HEK293 (cell line): ENCODE results near the gene SLC6A3.

Experiments
- CTCF ChIA-PET: fragments of 350-600 bp; formaldehyde crosslinking; extraction: SDS; loops from one replicate; lab custom pipeline; 2021; ENCODE audit warnings: antibody characterized with exemption; lab: Yijun Ruan, JAX
- POLR2A ChIA-PET: fragments of 300-600 bp; formaldehyde crosslinking; extraction: SDS; loops from one replicate; lab custom pipeline; 2020; ENCODE audit warnings: antibody characterized with exemption, inconsistent platforms; lab: Yijun Ruan, JAX
- H3K27ac ChIP-seq: fragments of 200-500 bp; sonication (Bioruptor generic); 2 replicates; pipeline ENCODE4 v1.5.1; 2014; ENCODE audit warnings: low read depth, low read length, control low read depth, inconsistent platforms; ENCODE audit errors: extremely low read depth
- H3K36me3 ChIP-seq, 2 experiments: fragments of 200-500 bp in 1 of 2; sonication (Bioruptor generic) in 1 of 2; 1 replicate in 1 of 2; 2 replicates in 1 of 2; pipeline ENCODE4 v1.5.1; 2014 to 2017; ENCODE audit warnings: inconsistent platforms in 2 of 2, low read length in 2 of 2; ENCODE audit not compliant: control insufficient read depth in 2 of 2, insufficient read depth in 1 of 2
- H3K4me1 ChIP-seq: fragments of 200-500 bp; sonication (Bioruptor generic); 2 replicates; pipeline ENCODE4 v1.5.1; 2014; ENCODE audit warnings: mild to moderate bottlenecking, low read length, inconsistent platforms; ENCODE audit not compliant: control insufficient read depth, insufficient read depth
- H3K4me3 ChIP-seq: 2 replicates; pipeline ENCODE4 v1.5.1; 2011; ENCODE audit warnings: low read depth, mild to moderate bottlenecking, control low read depth, low read length, moderate library complexity
- H3K9me3 ChIP-seq: fragments of 200-500 bp; sonication (Bioruptor generic); 2 replicates; pipeline ENCODE4 v1.5.1; 2014; ENCODE audit warnings: low read depth, low read length, inconsistent platforms; ENCODE audit not compliant: control insufficient read depth, insufficient read depth
- AEBP2 ChIP-seq: fragments of 450-650 bp; formaldehyde crosslinking; IDR thresholded peaks from 2 replicates; pipeline ENCODE4 v1.5.1; 2016; ENCODE audit warnings: missing biosample characterization, missing genetic modification characterization, borderline replicate concordance
- BCL6B ChIP-seq: fragments of 450-650 bp; formaldehyde crosslinking; IDR thresholded peaks from 2 replicates; pipeline ENCODE4 v1.5.1; 2017; ENCODE audit warnings: missing biosample characterization, missing genetic modification characterization
- ELK4 ChIP-seq: IDR thresholded peaks from 2 replicates; pipeline ENCODE4 v1.6.1; 2011; ENCODE audit warnings: mild to moderate bottlenecking, low read depth, low read length, borderline replicate concordance
- PBX3 ChIP-seq: sonication (generic); formaldehyde crosslinking; IDR thresholded peaks from 2 replicates; pipeline ENCODE4 v1.8.1; 2022; ENCODE audit warnings: mild to moderate bottlenecking, moderate library complexity, missing genetic modification reagents
- TRIM28 ChIP-seq: IDR thresholded peaks from 2 replicates; pipeline ENCODE4 v1.6.1; 2011; ENCODE audit warnings: low read length, control low read depth, borderline replicate concordance
- YY2 ChIP-seq: fragments of 450-650 bp; formaldehyde crosslinking; IDR thresholded peaks from 2 replicates; pipeline ENCODE4 v1.5.1; 2016; ENCODE audit warnings: missing biosample characterization, missing genetic modification characterization
- ZBTB17 ChIP-seq: fragments of 450-650 bp; formaldehyde crosslinking; IDR thresholded peaks from 2 replicates; pipeline ENCODE4 v1.5.1; 2016; ENCODE audit warnings: missing biosample characterization, missing genetic modification characterization
- ZFP3 ChIP-seq: fragments of 450-650 bp; formaldehyde crosslinking; IDR thresholded peaks from 2 replicates; pipeline ENCODE4 v1.5.1; 2016; ENCODE audit warnings: low read depth, missing biosample characterization, missing genetic modification characterization
- ZNF132 ChIP-seq: fragments of 450-650 bp; formaldehyde crosslinking; IDR thresholded peaks from 2 replicates; pipeline ENCODE4 v1.5.1; 2017; ENCODE audit warnings: missing biosample characterization, missing genetic modification characterization, borderline replicate concordance
- ZNF146 ChIP-seq: fragments of 450-650 bp; formaldehyde crosslinking; IDR thresholded peaks from 2 replicates; pipeline ENCODE4 v1.5.1; 2016; ENCODE audit warnings: missing biosample characterization, missing genetic modification characterization
- ZNF155 ChIP-seq: fragments of 450-650 bp; formaldehyde crosslinking; IDR thresholded peaks from 2 replicates; pipeline ENCODE4 v1.5.1; 2016; ENCODE audit warnings: missing biosample characterization, missing genetic modification characterization
- ZNF18 ChIP-seq: fragments of 450-650 bp; formaldehyde crosslinking; IDR thresholded peaks from 2 replicates; pipeline ENCODE4 v1.5.1; 2016; ENCODE audit warnings: missing biosample characterization, missing genetic modification characterization
- ZNF223 ChIP-seq: fragments of 450-650 bp; formaldehyde crosslinking; IDR thresholded peaks from 2 replicates; pipeline ENCODE4 v1.5.1; 2016; ENCODE audit warnings: missing biosample characterization, missing genetic modification characterization
- ZNF292 ChIP-seq: fragments of 450-650 bp; formaldehyde crosslinking; IDR thresholded peaks from 2 replicates; pipeline ENCODE4 v1.5.1; 2016; ENCODE audit warnings: low read depth, missing biosample characterization, missing genetic modification characterization, borderline replicate concordance
- ZNF398 ChIP-seq: fragments of 450-650 bp; formaldehyde crosslinking; IDR thresholded peaks from 2 replicates; pipeline ENCODE4 v1.5.1; 2017; ENCODE audit warnings: missing biosample characterization, missing genetic modification characterization
- ZNF521 ChIP-seq: fragments of 450-650 bp; formaldehyde crosslinking; IDR thresholded peaks from 2 replicates; pipeline ENCODE4 v1.5.1; 2017; ENCODE audit warnings: missing biosample characterization, mild to moderate bottlenecking, missing genetic modification characterization
- ZNF555 ChIP-seq: fragments of 450-650 bp; formaldehyde crosslinking; conservative IDR thresholded peaks from 2 replicates; pipeline ENCODE4 v1.5.1; 2017; ENCODE audit warnings: missing biosample characterization, mild to moderate bottlenecking, missing genetic modification characterization, inconsistent platforms
- ZNF561 ChIP-seq: fragments of 450-650 bp; IDR thresholded peaks from 2 replicates; pipeline ENCODE4 v1.5.1; 2018; ENCODE audit warnings: missing biosample characterization, missing genetic modification characterization, borderline replicate concordance
- ZNF585B ChIP-seq: fragments of 450-650 bp; formaldehyde crosslinking; IDR thresholded peaks from 2 replicates; pipeline ENCODE4 v1.5.1; 2016; ENCODE audit warnings: missing biosample characterization, missing genetic modification characterization
- ZNF596 ChIP-seq: fragments of 450-650 bp; IDR thresholded peaks from 2 replicates; pipeline ENCODE4 v1.5.0; 2018; ENCODE audit warnings: missing biosample characterization, mild to moderate bottlenecking, missing genetic modification characterization, moderate library complexity
- ZNF658 ChIP-seq: fragments of 450-650 bp; formaldehyde crosslinking; IDR thresholded peaks from 2 replicates; pipeline ENCODE4; 2016; ENCODE audit warnings: missing biosample characterization, missing genetic modification characterization
- ZNF701 ChIP-seq: fragments of 450-650 bp; formaldehyde crosslinking; IDR thresholded peaks from 2 replicates; pipeline ENCODE4 v1.5.1; 2016; ENCODE audit warnings: missing biosample characterization, missing genetic modification characterization

SLC6A3 gene

GRCh38 chr5:1387876-1388275, 57.4 kb downstream of the SLC6A3 start (continued):
- TF ChIP-seq ZNF146 (tag by site-specific recombination): no peak
- no peak for TF ChIP-seq ZNF292 (tag by site-specific recombination)
- TF ChIP-seq ZBTB17 (tag by site-specific recombination): no peak
- no peak for TF ChIP-seq ZFP3 (tag by site-specific recombination)
- TF ChIP-seq ZNF155 (tag by site-specific recombination): no peak
- no peak for TF ChIP-seq ZNF596
- TF ChIP-seq YY2: no peak
- no peak for TF ChIP-seq ZNF398 (tag by site-specific recombination)
- TF ChIP-seq, all 188 proteins: peak for 0

GRCh38 chr5:1387059-1387755, 58.0 kb downstream of the SLC6A3 start:
- TF ChIP-seq AEBP2 (tag by site-specific recombination) (no peak), ZNF585B (tag by site-specific recombination) (no peak), ELK4 (no peak), ZNF658 (tag by site-specific recombination) (no peak), ZNF132 (tag by site-specific recombination) (no peak), BCL6B (no peak), ZNF223 (tag by site-specific recombination) (no peak), ZNF555 (no peak), TRIM28 (no peak), ZNF701 (tag by site-specific recombination) (no peak), ZNF561 (no peak), ZNF18 (tag by site-specific recombination) (no peak), PBX3 (CRISPR knock-in tag) (no peak), ZNF521 (no peak)
- H3K36me3 ChIP-seq: no peaks in the 10 kb centered on the region
- H3K4me1 ChIP-seq: 0 out of 2 replicates have a peak, but pooled peaks cover 3% of the 10 kb centered on the region
- H3K27ac ChIP-seq: no peak overlapping the region
- POLR2A ChIA-PET: interaction anchor here (0.6 kb wide), 1 partner anchor 185 kb away, joined by 5 read pairs; no protein-coding TSS in a partner anchor
- CTCF ChIA-PET: interaction anchor here (0.6 kb wide), 1 partner anchor 377 kb away, joined by 3 read pairs; no protein-coding TSS in a partner anchor
- no peaks in the 10 kb centered on the region for H3K9me3 ChIP-seq
- no peak overlapping the region for H3K4me3 ChIP-seq
